ENCODE measurements around the gene ZNF534.

The ZNF534 gene

DNA sequence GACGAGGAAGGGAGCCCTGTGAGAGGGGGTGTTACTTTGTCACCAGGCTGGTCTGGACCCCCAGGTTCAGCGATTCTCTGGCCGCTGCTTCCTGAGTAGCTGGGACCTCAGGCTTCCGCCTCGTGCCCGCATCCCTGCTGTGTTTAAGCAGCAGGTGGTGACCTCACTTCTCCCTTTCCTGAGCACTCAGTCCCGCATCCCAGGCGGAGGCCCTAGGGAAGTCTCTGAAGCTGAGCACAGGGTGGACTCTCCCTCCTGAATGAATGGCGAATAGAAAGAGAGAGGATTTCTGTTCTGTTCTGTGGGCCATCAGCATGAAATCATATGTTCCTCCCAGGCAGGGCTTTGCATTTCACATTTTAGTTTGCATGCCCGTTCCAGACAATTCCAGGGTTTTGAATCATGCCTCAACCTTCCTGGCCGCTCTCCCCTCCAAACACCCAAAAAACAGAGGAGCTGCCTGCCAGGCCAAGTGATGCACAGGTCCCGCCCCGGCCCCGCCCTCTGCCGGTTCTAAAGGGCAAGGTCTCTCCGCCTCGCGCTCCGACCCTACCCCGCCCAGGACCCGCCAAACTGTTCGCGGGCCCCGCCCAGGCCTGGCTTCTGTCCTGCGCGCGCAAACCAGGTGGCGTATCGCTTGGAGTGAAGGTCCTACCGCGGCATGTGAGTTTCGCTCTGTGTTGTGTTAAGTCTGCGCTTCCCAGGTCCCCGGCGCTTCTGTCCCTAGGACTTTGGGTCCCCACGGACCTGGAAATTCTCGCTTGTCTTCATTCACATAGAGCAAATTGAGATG lies 63.4 kb downstream of the ZNF534 start:
- Histone ChIP-seq H3K9me3 (ENCODE audit: low read length) (no peaks in the 10 kb centered on the region), H3K27ac (ENCODE audit: low read depth, low read length, poor library complexity, severe bottlenecking) (no peak overlapping the region), H4K20me1 (ENCODE audit: insufficient read depth, low read length) (no peaks in the 10 kb centered on the region), H3K36me3 (ENCODE audit: insufficient read depth, low read length) (no peaks in the 10 kb centered on the region), H3K9ac (ENCODE audit: low read length) (no peak overlapping the region), H3F3A (ENCODE audit: insufficient read depth, low read length) (no peaks in the 10 kb centered on the region), H3K4me1 (ENCODE audit: insufficient read depth, low read length, severe bottlenecking) (no peaks in the 10 kb centered on the region), H3K4me2 (ENCODE audit: low read length) (no peak overlapping the region), H3K9me2 (ENCODE audit: low read depth, low read length) (no peaks in the 10 kb centered on the region), H3K79me2 (ENCODE audit: insufficient read depth, low read length) (no peaks in the 10 kb centered on the region), H3K4me3 (ENCODE audit: low read depth, low read length, poor library complexity, severe bottlenecking) (no peak overlapping the region), H2AFZ (ENCODE audit: low read length) (no peak overlapping the region), H3K27me3 (ENCODE audit: insufficient read depth, low read length) (no peaks in the 10 kb centered on the region)
- TF ChIP-seq EZH2 (IDR thresholded peaks at IDR 0.05; ENCODE audit: borderline replicate concordance, low read length), result no peak
- TF ChIP-seq, protein P1, sequence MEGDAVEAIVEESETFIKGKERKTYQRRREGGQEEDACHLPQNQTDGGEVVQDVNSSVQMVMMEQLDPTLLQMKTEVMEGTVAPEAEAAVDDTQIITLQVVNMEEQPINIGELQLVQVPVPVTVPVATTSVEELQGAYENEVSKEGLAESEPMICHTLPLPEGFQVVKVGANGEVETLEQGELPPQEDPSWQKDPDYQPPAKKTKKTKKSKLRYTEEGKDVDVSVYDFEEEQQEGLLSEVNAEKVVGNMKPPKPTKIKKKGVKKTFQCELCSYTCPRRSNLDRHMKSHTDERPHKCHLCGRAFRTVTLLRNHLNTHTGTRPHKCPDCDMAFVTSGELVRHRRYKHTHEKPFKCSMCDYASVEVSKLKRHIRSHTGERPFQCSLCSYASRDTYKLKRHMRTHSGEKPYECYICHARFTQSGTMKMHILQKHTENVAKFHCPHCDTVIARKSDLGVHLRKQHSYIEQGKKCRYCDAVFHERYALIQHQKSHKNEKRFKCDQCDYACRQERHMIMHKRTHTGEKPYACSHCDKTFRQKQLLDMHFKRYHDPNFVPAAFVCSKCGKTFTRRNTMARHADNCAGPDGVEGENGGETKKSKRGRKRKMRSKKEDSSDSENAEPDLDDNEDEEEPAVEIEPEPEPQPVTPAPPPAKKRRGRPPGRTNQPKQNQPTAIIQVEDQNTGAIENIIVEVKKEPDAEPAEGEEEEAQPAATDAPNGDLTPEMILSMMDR (IDR thresholded peaks at IDR 0.05; ENCODE audit: low read length), result no peak

DNA sequence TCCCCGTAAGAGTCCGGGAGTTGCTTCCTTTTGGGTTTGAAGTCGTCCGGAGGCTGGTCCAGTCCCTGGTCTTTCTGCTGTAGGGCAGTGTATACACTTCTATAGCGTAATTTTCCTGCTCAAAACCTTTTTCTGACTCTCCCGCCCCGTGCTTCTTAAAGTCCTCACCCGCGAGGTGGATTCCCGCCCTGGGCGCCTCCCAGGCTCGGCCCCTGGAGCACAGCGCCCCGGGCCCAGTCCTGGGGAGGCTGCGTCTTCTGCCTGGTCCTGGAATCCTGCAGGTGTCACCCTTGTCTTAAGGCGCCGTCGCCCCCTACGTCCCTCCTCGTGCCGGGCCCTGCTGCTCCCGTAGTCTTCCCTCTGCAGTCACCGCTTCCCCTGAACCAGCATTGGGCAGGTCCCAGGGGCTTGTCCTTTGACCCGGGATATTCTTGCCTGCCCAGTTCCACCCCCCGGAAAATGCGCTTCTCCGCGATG lies 64.1 kb downstream of the ZNF534 start:
- no peak overlapping the region for H3K4me2 ChIP-seq (ENCODE audit: low read length)
- H3K27me3 ChIP-seq (ENCODE audit: insufficient read depth, low read length), result no peaks in the 10 kb centered on the region
- no peaks in the 10 kb centered on the region for H3F3A ChIP-seq (ENCODE audit: insufficient read depth, low read length)
- H3K4me1 ChIP-seq (ENCODE audit: insufficient read depth, low read length, severe bottlenecking), result no peaks in the 10 kb centered on the region
- no peak overlapping the region for H2AFZ ChIP-seq (ENCODE audit: low read length)
- TF ChIP-seq EZH2 (IDR thresholded peaks at IDR 0.05; ENCODE audit: borderline replicate concordance, low read length), result no peak
- TF ChIP-seq, protein P1 (IDR thresholded peaks at IDR 0.05; ENCODE audit: low read length), result no peak
- no peak overlapping the region for H3K4me3 ChIP-seq (ENCODE audit: low read depth, low read length, poor library complexity, severe bottlenecking)
- no peak overlapping the region for H3K9ac ChIP-seq (ENCODE audit: low read length)
- H4K20me1 ChIP-seq (ENCODE audit: insufficient read depth, low read length), result no peaks in the 10 kb centered on the region
- no peaks in the 10 kb centered on the region for H3K36me3 ChIP-seq (ENCODE audit: insufficient read depth, low read length)
- H3K27ac ChIP-seq (ENCODE audit: low read depth, low read length, poor library complexity, severe bottlenecking), result no peak overlapping the region
- H3K9me2 ChIP-seq (ENCODE audit: low read depth, low read length), result no peaks in the 10 kb centered on the region
- H3K79me2 ChIP-seq (ENCODE audit: insufficient read depth, low read length), result no peaks in the 10 kb centered on the region
- no peaks in the 10 kb centered on the region for H3K9me3 ChIP-seq (ENCODE audit: low read length)

DNA sequence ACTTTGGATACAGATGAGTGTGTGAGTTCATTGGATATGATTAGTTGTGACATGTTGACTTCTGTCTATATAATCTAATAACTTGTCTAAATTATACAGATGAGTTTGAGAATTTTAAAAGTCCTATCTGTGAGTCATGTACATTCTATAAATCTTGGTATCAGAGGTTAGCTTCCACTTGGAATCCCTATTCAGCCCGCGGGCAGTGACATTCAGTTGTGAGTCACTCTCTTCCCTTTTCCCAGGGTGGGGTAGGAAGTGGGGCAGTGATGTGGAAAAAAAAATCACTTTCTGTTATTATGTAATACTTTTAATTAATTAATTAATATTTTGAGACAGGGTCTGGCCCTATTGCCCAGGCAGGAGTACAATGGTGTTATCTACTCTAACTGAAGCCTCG lies 65.6 kb downstream of the ZNF534 start:
- no peaks in the 10 kb centered on the region for H3K9me3 ChIP-seq (ENCODE audit: low read length)
- H3K4me2 ChIP-seq (ENCODE audit: low read length), result no peak overlapping the region
- no peak overlapping the region for H3K4me3 ChIP-seq (ENCODE audit: low read depth, low read length, poor library complexity, severe bottlenecking)

More for the DNA sequence above, 65.6 kb downstream of the ZNF534 start:
- no peaks in the 10 kb centered on the region for H3K79me2 ChIP-seq (ENCODE audit: insufficient read depth, low read length)
- no peaks in the 10 kb centered on the region for H3K9me2 ChIP-seq (ENCODE audit: low read depth, low read length)
- no peak overlapping the region for H3K27ac ChIP-seq (ENCODE audit: low read depth, low read length, poor library complexity, severe bottlenecking)
- H3K27me3 ChIP-seq (ENCODE audit: insufficient read depth, low read length), result no peaks in the 10 kb centered on the region
- H2AFZ ChIP-seq (ENCODE audit: low read length), result no peak overlapping the region
- no peaks in the 10 kb centered on the region for H3F3A ChIP-seq (ENCODE audit: insufficient read depth, low read length)
- H3K9ac ChIP-seq (ENCODE audit: low read length), result no peak overlapping the region
- no peak for TF ChIP-seq EZH2 (IDR thresholded peaks at IDR 0.05; ENCODE audit: borderline replicate concordance, low read length)
- TF ChIP-seq, protein P1 (IDR thresholded peaks at IDR 0.05; ENCODE audit: low read length), result no peak
- no peaks in the 10 kb centered on the region for H4K20me1 ChIP-seq (ENCODE audit: insufficient read depth, low read length)
- no peaks in the 10 kb centered on the region for H3K36me3 ChIP-seq (ENCODE audit: insufficient read depth, low read length)
- H3K4me1 ChIP-seq (ENCODE audit: insufficient read depth, low read length, severe bottlenecking), result no peaks in the 10 kb centered on the region

All from OCI-LY1 (cell line).